HL-60/S4 treated with retinoic acid at 250 ng/mL for 4 days and 3 days (cell line): Measurements from ENCODE around the gene ECHS1.
"Not testable (repeated sequence)": the region's sequence is repeated elsewhere in the genome, so short reads cannot be mapped to it uniquely, and the experiment has no call there.

Source experiments
- in situ Hi-C: fragments of 300-500 bp; cut with MboI; formaldehyde crosslinking; loops from 2 replicates; pipeline ENCODE4 v1.7.0; 2022; ENCODE audit warnings: low sequenced_read_pairs

ECHS1 gene

GRCh38 chr10:133326745-133327650, 46.2 kb downstream of the ECHS1 start:
- in situ Hi-C loops, result no loop called here

- in situ Hi-C loops, result no loop called here
Measured at GRCh38 chr10:133326223-133326551, 47.0 kb downstream of the ECHS1 start.

- in situ Hi-C loops, result no loop called here
Measured at GRCh38 chr10:133325440-133326222, 47.5 kb downstream of the ECHS1 start.

- in situ Hi-C loops, result no loop called here
Measured at GRCh38 chr10:133324857-133325260, 48.3 kb downstream of the ECHS1 start.

GRCh38 chr10:133324198-133324792, 48.9 kb downstream of the ECHS1 start:
- in situ Hi-C loops, result no loop called here

DNA sequence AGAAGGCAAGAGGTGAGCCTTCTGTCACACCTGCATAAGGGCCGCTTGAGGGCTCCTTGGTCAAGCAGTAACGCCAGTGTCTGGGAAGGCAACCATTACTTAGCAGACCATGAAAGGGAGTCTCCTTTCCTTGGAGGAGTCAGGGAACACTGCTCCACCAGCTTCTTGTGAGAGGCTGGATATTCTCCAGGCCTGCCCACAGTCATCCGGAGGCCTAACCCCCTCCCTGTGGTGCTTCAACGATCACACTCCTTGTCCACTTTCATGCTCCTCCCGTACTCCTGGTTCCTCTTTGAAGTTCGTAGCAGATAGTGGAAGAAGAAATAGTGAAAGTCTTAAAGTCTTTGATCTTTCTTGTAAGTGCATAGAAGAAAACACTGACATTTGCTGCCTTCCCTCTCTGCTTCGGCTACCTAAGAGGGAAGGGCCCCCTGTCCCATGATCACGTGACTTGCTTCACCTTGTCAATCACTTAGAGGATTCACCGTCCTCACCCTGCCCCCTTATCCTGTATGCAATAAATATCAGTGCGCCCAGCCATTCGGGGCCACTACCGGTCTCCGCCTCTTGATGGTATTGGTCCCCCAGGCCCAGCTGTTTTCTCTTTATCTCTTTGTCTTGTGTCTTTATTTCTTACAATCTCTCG, 51.0 kb downstream of the ECHS1 start:
- in situ Hi-C loops, result not testable (repeated sequence)

GRCh38 chr10:133320852-133321422, 52.2 kb downstream of the ECHS1 start:
- in situ Hi-C loops, result not testable (repeated sequence)

- in situ Hi-C loops, result no loop called here
Measured at GRCh38 chr10:133318494-133319127, 54.5 kb downstream of the ECHS1 start.

GRCh38 chr10:133316732-133317131, 56.4 kb downstream of the ECHS1 start:
- in situ Hi-C loops, result no loop called here

GRCh38 chr10:133316266-133316665, 56.9 kb downstream of the ECHS1 start:
- in situ Hi-C loops, result no loop called here

DNA sequence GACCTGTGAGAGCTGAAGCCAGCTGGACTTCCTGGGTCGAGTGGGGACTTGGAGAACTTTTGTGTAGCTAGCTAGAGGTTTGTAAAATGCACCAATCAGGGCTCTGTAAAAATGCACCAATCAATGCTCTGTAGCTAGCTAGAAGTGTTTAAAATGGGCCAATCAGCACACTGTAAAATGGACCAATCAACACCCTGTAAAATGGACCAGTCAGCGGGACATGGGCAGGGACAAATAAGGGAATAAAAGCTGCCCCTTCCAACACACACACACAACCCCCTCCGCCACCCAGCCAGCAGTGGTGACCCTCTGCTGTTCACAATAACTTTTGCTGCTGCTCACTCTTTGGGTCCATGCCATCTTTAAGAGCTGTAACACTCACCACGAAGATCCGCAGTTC, 57.3 kb downstream of the ECHS1 start:
- in situ Hi-C loops, result no loop called here

GRCh38 chr10:133314911-133315310, 58.2 kb downstream of the ECHS1 start:
- in situ Hi-C loops, result no loop called here

DNA sequence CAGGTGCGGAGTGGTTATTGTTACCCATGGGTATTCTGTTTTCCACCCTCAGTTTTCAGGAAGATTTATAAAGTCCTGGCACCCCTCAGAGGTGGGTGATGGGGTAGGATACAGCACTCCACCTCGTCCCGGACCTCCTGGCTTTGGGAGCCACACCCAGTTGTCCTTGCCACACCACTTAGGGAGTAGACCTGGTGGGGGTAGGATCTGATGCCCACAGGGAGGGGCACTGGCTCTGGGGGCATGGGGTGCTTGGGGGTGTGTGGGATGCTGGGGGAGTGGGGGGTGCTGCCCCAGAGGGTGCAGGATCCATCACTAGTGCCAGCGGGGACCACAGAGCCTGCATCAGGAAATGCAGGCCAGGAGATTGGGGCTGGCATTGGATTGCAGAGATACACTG, 60.0 kb downstream of the ECHS1 start:
- in situ Hi-C loops, result no loop called here

DNA sequence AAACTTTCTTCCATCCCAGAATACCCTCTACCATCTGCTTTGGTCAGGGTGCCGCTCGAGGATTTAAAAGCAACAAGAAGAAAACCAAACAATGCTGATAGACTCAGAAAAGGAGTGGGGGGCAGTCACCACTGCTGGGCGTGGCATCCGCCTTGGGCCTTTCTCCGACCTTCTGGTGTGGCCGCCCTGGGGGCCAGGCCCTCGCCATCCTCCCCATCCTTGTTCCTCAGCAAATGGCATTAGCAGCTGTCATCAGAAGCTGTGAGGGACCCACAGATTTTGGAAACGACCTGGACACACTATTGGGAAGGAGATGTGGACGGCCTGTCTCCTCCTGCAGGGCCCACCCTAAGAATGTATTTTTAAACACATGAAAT, 60.4 kb downstream of the ECHS1 start:
- in situ Hi-C loops, result no loop called here
